ENCODE measurements around the gene GET4. TPM values are rescaled to one million over a fixed set of nuclear protein-coding genes. Genes with fewer than 3 reads are reported as not detected.

The GET4 gene
- total RNA-seq, 1 experiment from 2014 or later: 16.2 TPM

DNA sequence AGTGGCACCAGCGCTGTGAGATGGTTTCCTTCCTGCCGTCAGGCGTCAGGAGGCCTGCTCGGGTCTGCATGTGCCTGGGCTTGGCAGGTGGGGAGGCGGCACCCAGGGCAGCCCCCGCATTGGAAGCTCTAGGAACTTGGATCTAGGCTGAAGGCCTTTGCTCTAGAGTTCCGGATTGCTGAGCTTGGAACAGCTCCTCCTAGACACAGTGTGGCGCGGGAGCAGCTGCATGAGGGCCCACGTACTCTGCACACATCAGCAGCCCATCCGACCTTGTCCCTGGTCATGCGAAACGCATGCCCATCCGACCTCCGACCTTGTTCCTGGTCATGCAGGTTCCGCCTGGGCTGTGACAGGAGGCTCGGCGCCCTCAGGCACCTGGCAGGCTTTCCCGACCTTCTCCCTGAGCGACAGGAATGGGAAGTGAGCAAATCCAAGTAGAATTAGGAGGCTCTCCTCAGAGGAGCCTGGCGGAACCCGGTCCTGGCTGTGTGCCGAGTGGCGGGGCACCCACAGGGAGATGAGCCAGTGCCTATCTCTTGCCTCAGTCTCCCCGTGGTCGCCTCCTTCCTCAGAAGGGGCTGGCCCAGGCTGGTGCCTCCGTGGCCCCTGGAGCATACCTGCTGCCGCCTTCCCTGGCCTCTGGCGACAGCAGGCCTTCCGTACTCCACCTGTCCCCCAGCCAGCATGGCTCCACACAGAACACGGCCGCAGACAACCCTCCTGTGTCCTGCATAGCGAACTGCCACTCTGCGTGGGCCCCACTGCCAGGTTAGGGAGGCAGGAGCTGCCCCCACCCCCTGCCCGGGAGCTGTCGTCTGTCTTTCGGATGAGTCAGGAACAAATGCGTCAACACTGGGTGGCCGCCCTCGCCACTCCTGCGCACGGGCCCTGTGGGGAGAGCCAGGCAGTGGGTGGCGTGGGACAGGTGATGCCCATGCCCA lies 12.0 kb downstream of the GET4 start:
- H3K9me3 ChIP-seq (ENCODE audit: low read length): no peaks in the 10 kb centered on the region
- H2AFZ ChIP-seq (ENCODE audit: low read length): no peak overlapping the region
- no peak overlapping the region for H3K4me3 ChIP-seq (ENCODE audit: low read length)
- no peak overlapping the region for H3K27ac ChIP-seq (ENCODE audit: low read length)
- peaks cover 9% of the 10 kb centered on the region; the same call in 1 of the 2 replicates for H4K20me1 ChIP-seq (ENCODE audit: insufficient read depth, low read depth, low read length)
- no peak for DNase-seq
- H3K9ac ChIP-seq (ENCODE audit: low read length): no peak overlapping the region
- no peaks in the 10 kb centered on the region for H3K9me2 ChIP-seq (replicated peaks; ENCODE audit: insufficient read depth, low read length)
- peaks cover 2% of the 10 kb centered on the region for H3K36me3 ChIP-seq (ENCODE audit: insufficient read depth, low read length)
- no peaks in the 10 kb centered on the region for H3K4me1 ChIP-seq (ENCODE audit: low read length)
- H3K27me3 ChIP-seq (ENCODE audit: low read length): no peaks in the 10 kb centered on the region
- H3K79me2 ChIP-seq (ENCODE audit: low read length): peaks cover 30% of the 10 kb centered on the region
- H3K4me2 ChIP-seq (ENCODE audit: low read depth, low read length, poor library complexity, severe bottlenecking): no peak overlapping the region

GRCh38 chr7:889025-889390 lies 12.7 kb downstream of the GET4 start:
- Histone ChIP-seq H3K4me1 (ENCODE audit: low read length) (no peaks in the 10 kb centered on the region), H3K4me3 (ENCODE audit: low read length) (no peak overlapping the region), H3K27me3 (ENCODE audit: low read length) (no peaks in the 10 kb centered on the region), H3K9me2 (replicated peaks; ENCODE audit: insufficient read depth, low read length) (no peaks in the 10 kb centered on the region), H3K79me2 (ENCODE audit: low read length) (peaks cover 24% of the 10 kb centered on the region), H3K9me3 (ENCODE audit: low read length) (no peaks in the 10 kb centered on the region), H2AFZ (ENCODE audit: low read length) (no peak overlapping the region), H4K20me1 (ENCODE audit: insufficient read depth, low read depth, low read length) (peaks cover 9% of the 10 kb centered on the region; the same call in 1 of the 2 replicates), H3K36me3 (ENCODE audit: insufficient read depth, low read length) (peaks cover 2% of the 10 kb centered on the region), H3K27ac (ENCODE audit: low read length) (no peak overlapping the region), H3K9ac (ENCODE audit: low read length) (no peak overlapping the region), H3K4me2 (ENCODE audit: low read depth, low read length, poor library complexity, severe bottlenecking) (no peak overlapping the region)
- no peak for DNase-seq

DNA sequence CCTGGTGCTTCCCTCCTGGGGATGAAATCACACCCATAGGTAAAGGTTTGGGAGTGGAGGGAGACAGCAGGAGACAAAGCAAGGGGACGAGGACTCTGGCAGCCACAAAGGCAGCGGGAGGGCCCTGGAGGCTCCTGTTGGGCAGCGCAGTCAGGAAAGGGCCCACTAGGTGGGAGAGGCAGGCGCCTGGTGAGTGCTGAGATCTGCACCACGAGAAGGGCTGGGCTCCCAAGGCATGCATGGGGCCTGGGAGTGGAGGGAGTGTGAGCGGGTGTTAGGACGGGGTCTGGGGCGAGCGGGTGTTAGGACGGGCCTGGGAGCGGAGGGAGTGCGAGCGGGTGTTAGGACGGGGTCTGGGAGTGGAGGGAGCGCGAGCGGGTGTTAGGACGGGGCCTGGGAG lies 13.0 kb downstream of the GET4 start:
- Histone ChIP-seq H3K27ac (ENCODE audit: low read length) (no peak overlapping the region), H3K9me2 (replicated peaks; ENCODE audit: insufficient read depth, low read length) (no peaks in the 10 kb centered on the region), H3K9me3 (ENCODE audit: low read length) (no peaks in the 10 kb centered on the region), H4K20me1 (ENCODE audit: insufficient read depth, low read depth, low read length) (peaks cover 9% of the 10 kb centered on the region; the same call in 1 of the 2 replicates), H3K4me3 (ENCODE audit: low read length) (no peak overlapping the region), H3K27me3 (ENCODE audit: low read length) (no peaks in the 10 kb centered on the region), H3K36me3 (ENCODE audit: insufficient read depth, low read length) (peaks cover 2% of the 10 kb centered on the region), H3K79me2 (ENCODE audit: low read length) (peaks cover 20% of the 10 kb centered on the region), H2AFZ (ENCODE audit: low read length) (no peak overlapping the region), H3K9ac (ENCODE audit: low read length) (no peak overlapping the region), H3K4me2 (ENCODE audit: low read depth, low read length, poor library complexity, severe bottlenecking) (no peak overlapping the region), H3K4me1 (ENCODE audit: low read length) (no peaks in the 10 kb centered on the region)
- no peak for DNase-seq

GRCh38 chr7:890868-891267 lies 14.5 kb downstream of the GET4 start:
- Histone ChIP-seq H3K79me2 (ENCODE audit: low read length) (peaks cover 5% of the 10 kb centered on the region), H3K4me3 (ENCODE audit: low read length) (no peak overlapping the region), H3K9me3 (ENCODE audit: low read length) (no peaks in the 10 kb centered on the region), H3K27me3 (ENCODE audit: low read length) (no peaks in the 10 kb centered on the region), H3K9me2 (replicated peaks; ENCODE audit: insufficient read depth, low read length) (no peaks in the 10 kb centered on the region), H3K4me2 (ENCODE audit: low read depth, low read length, poor library complexity, severe bottlenecking) (no peak overlapping the region), H3K4me1 (ENCODE audit: low read length) (no peaks in the 10 kb centered on the region), H3K27ac (ENCODE audit: low read length) (no peak overlapping the region), H3K9ac (ENCODE audit: low read length) (no peak overlapping the region), H2AFZ (ENCODE audit: low read length) (no peak overlapping the region), H4K20me1 (ENCODE audit: insufficient read depth, low read depth, low read length) (peaks cover 9% of the 10 kb centered on the region; the same call in 1 of the 2 replicates), H3K36me3 (ENCODE audit: insufficient read depth, low read length) (peaks cover 2% of the 10 kb centered on the region)
- no peak for DNase-seq

DNA sequence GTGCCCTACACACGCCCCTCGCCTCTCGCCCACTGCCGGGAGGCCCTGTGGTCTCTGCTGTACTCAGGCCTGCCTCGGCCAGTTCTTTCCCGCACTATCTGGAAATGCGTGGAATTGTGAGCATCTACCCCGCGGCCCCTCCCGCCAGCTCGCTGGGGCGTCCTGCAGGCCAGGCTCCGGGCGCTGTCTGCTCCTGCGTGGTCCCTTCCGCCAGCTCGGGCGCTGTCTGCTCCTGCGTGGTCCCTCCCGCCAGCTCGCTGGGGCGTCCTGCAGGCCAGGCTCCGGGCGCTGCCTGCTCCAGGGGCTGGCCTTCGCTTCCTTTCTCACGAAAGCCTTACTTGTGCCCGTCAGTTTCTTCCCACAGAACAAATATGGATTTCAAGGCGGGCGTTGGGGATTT lies 14.9 kb downstream of the GET4 start:
- Histone ChIP-seq H3K4me2 (ENCODE audit: low read depth, low read length, poor library complexity, severe bottlenecking) (no peak overlapping the region), H3K27ac (ENCODE audit: low read length) (no peak overlapping the region), H3K79me2 (ENCODE audit: low read length) (peaks cover 1% of the 10 kb centered on the region), H3K36me3 (ENCODE audit: insufficient read depth, low read length) (peaks cover 2% of the 10 kb centered on the region), H3K9ac (ENCODE audit: low read length) (no peak overlapping the region), H3K4me3 (ENCODE audit: low read length) (no peak overlapping the region), H3K9me2 (replicated peaks; ENCODE audit: insufficient read depth, low read length) (no peaks in the 10 kb centered on the region), H3K27me3 (ENCODE audit: low read length) (no peaks in the 10 kb centered on the region), H3K4me1 (ENCODE audit: low read length) (no peaks in the 10 kb centered on the region), H4K20me1 (ENCODE audit: insufficient read depth, low read depth, low read length) (peaks cover 9% of the 10 kb centered on the region; the same call in 1 of the 2 replicates), H2AFZ (ENCODE audit: low read length) (no peak overlapping the region), H3K9me3 (ENCODE audit: low read length) (no peaks in the 10 kb centered on the region)
- DNase-seq: no peak

DNA sequence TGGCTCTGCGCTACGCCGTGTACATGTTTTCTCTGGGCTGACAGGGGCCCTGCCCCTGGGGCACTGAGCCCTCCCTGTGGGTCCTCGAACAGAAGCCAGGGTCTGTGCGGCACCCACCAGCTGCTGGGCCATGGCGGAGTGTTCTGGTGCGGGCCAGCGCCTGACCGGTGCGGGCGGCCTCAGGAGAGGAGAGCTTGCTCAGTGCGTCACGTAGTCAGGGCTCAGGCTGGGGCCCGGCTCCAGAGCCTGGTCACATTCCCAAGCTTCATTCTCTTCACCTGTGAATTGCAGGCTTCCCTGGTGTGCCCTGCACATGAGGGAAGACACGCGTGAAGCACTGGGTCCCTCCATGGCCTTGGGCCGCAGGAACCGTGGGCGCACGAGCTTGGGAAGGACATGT lies 15.5 kb downstream of the GET4 start:
- H3K79me2 ChIP-seq (ENCODE audit: low read length): no peaks in the 10 kb centered on the region
- H3K9me3 ChIP-seq (ENCODE audit: low read length): no peaks in the 10 kb centered on the region
- DNase-seq: no peak
- H3K4me2 ChIP-seq (ENCODE audit: low read depth, low read length, poor library complexity, severe bottlenecking): no peak overlapping the region
- H3K9ac ChIP-seq (ENCODE audit: low read length): no peak overlapping the region
- 0 out of 2 replicates have a peak, but pooled peaks cover 3% of the 10 kb centered on the region for H4K20me1 ChIP-seq (ENCODE audit: insufficient read depth, low read depth, low read length)
- H3K27me3 ChIP-seq (ENCODE audit: low read length): no peaks in the 10 kb centered on the region
- no peaks in the 10 kb centered on the region for H3K9me2 ChIP-seq (replicated peaks; ENCODE audit: insufficient read depth, low read length)
- H3K27ac ChIP-seq (ENCODE audit: low read length): no peak overlapping the region
- no peaks in the 10 kb centered on the region for H3K4me1 ChIP-seq (ENCODE audit: low read length)
- H3K36me3 ChIP-seq (ENCODE audit: insufficient read depth, low read length): peaks cover 2% of the 10 kb centered on the region
- H3K4me3 ChIP-seq (ENCODE audit: low read length): no peak overlapping the region
- H2AFZ ChIP-seq (ENCODE audit: low read length): no peak overlapping the region

DNA sequence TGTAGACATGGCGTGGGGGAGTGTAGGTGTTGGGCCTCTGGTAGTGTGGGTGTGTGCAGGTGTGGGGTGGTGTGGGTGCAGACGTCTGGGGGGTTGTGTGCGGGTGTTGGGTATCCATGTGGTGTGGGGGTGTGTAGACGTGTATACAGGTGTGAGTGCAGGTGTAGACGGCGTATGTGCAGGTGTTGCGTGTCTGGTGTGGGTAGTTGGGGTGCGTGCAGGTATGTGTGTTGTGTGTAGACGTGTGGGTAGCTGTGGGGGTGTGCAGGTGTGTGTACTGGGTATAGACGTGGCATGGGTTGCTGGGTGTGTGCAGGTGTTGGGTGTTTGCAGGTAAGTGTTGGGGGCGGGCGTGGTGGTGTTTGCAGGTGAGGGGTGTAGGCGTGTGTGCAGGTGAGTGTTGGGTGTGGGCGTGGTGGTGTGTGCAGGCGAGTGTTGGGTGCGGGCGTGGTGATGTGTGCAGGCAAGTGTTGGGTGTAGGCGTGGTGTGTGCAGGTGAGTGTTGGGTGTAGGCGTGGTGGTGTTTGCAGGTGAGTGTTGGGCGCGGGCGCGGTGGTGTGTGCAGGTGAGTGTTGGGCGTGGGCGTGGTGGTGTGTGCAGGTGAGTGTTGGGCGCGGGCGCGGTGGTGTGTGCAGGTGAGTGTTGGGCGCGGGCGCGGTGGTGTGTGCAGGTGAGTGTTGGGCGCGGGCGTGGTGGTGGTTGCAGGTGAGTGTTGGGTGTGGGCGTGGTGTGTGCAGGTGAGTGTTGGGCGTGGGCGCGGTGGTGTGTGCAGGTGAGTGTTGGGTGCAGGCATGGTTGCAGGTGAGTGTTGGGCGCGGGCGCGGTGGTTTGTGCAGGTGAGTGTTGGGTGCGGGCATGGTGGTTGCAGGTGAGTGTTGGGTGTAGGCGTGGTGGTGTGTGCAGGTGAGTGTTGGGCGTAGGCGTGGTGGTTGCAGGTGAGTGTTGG lies 16.6 kb downstream of the GET4 start:
- Histone ChIP-seq H3K36me3 (ENCODE audit: insufficient read depth, low read length) (peaks cover 2% of the 10 kb centered on the region), H3K27me3 (ENCODE audit: low read length) (no peaks in the 10 kb centered on the region)
- no peak for DNase-seq

DNA sequence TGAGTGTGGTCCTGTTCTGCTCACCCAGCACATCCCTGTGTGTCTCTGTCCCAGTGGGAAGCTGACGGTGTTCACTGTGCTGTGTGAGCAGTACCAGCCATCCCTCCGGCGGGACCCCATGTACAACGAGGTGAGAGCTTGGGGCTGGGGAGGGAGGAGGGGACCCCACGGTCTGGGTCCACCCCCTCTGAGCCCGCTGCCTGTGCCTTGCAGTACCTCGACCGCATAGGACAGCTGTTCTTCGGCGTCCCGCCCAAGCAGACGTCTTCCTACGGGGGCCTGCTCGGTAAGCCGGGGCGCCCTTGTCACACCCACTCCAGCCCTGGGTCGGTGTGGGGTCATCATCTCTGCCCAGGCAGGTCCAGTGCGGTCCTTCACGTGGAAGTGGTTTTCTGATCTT lies 17.3 kb downstream of the GET4 start:
- H3K9me2 ChIP-seq (replicated peaks; ENCODE audit: insufficient read depth, low read length): no peaks in the 10 kb centered on the region
- H3K27ac ChIP-seq (ENCODE audit: low read length): no peak overlapping the region
- no peak overlapping the region for H2AFZ ChIP-seq (ENCODE audit: low read length)
- no peak for DNase-seq
- no peaks in the 10 kb centered on the region for H3K9me3 ChIP-seq (ENCODE audit: low read length)
- no peaks in the 10 kb centered on the region for H3K4me1 ChIP-seq (ENCODE audit: low read length)
- H3K36me3 ChIP-seq (ENCODE audit: insufficient read depth, low read length): peaks cover 2% of the 10 kb centered on the region
- H3K9ac ChIP-seq (ENCODE audit: low read length): no peak overlapping the region
- H3K4me3 ChIP-seq (ENCODE audit: low read length): no peak overlapping the region
- H3K27me3 ChIP-seq (ENCODE audit: low read length): no peaks in the 10 kb centered on the region
- H3K4me2 ChIP-seq (ENCODE audit: low read depth, low read length, poor library complexity, severe bottlenecking): no peak overlapping the region
- H4K20me1 ChIP-seq (ENCODE audit: insufficient read depth, low read depth, low read length): 0 out of 2 replicates have a peak, but pooled peaks cover 3% of the 10 kb centered on the region
- no peaks in the 10 kb centered on the region for H3K79me2 ChIP-seq (ENCODE audit: low read length)

More for the DNA sequence above, 16.6 kb downstream of the GET4 start:
- H3K9me2 ChIP-seq (replicated peaks; ENCODE audit: insufficient read depth, low read length): no peaks in the 10 kb centered on the region
- H2AFZ ChIP-seq (ENCODE audit: low read length): no peak overlapping the region
- no peak overlapping the region for H3K4me2 ChIP-seq (ENCODE audit: low read depth, low read length, poor library complexity, severe bottlenecking)
- H3K79me2 ChIP-seq (ENCODE audit: low read length): no peaks in the 10 kb centered on the region
- no peak overlapping the region for H3K4me3 ChIP-seq (ENCODE audit: low read length)
- H4K20me1 ChIP-seq (ENCODE audit: insufficient read depth, low read depth, low read length): 0 out of 2 replicates have a peak, but pooled peaks cover 3% of the 10 kb centered on the region
- no peaks in the 10 kb centered on the region for H3K4me1 ChIP-seq (ENCODE audit: low read length)
- no peak overlapping the region for H3K9ac ChIP-seq (ENCODE audit: low read length)
- H3K27ac ChIP-seq (ENCODE audit: low read length): no peak overlapping the region
- no peaks in the 10 kb centered on the region for H3K9me3 ChIP-seq (ENCODE audit: low read length)

Measured in Karpas-422 (cell line).